NCI-H226 (cell line): ENCODE data around the gene CCNO.

Source experiments
- DNase-seq: peaks from one replicate; pipeline ENCODE4 v3.0.0-alpha.2; 2015

CCNO gene, protein sequence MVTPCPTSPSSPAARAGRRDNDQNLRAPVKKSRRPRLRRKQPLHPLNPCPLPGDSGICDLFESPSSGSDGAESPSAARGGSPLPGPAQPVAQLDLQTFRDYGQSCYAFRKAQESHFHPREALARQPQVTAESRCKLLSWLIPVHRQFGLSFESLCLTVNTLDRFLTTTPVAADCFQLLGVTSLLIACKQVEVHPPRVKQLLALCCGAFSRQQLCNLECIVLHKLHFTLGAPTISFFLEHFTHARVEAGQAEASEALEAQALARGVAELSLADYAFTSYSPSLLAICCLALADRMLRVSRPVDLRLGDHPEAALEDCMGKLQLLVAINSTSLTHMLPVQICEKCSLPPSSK

DNA sequence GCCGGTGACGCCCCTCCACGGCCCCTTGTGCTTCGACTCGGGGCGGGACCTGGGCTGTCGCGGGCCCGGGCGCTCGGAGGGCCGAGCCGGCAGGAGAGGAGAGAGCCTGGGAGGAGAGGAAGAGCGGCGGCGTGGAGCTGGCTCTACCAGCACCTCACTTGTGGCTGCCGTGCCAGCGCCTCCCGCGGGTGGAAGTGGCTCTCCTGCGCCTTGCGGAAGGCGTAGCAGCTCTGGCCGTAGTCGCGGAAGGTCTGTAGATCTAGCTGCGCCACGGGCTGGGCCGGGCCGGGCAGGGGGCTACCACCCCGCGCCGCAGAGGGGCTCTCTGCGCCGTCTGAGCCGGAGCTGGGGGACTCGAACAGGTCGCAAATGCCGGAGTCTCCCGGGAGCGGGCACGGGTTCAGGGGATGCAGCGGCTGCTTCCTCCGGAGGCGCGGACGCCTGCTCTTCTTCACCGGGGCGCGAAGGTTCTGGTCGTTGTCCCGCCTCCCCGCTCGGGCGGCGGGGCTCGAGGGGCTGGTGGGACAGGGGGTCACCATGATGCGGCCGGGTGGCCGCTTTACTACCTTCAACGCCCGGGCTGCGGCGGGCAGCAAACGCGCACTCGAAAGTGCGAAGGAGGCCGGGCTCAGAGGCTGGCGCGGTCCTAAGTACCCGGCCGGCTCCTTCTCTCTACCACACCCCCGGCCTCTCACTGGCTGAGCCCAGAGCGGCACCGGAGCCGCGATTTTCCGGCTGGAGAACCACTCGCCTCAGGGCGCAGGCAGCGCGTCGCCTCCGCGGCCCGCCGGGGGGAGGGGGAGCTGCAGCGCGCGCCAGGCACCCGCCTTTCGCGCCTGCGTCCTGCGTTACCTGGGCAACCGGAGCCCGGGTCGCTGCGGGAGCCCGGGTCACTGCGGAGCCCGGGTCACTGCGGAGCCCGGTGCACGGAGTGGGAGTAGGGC is at the start of gene CCNO:
Gene CCNO, minus strand, starts transcription at position 624 of the 944 bp plus-strand sequence. Its CDS starts 85 bp downstream, at position 539.
- peak; percentile 87 for DNase-seq

DNA sequence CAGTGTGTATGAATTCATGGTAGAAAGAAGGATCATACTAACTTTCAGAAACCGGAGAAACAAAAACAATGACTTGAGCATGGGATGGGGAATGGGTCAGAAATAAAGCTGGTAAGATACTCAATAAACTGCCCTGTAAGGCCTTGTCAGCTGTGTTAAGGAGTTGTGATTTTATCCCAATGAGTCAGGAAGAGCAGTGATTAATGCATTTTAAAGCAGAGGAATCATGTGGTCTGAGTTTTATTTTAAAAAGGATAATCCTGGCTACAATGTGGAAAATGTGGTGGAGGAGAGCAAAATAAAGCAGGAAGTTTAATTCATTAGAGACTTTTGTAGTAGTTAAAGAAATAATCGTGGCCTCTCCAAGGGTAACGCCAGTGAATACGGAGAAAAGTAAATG is 45.4 kb upstream of the CCNO start:
- no peak for DNase-seq

DNA sequence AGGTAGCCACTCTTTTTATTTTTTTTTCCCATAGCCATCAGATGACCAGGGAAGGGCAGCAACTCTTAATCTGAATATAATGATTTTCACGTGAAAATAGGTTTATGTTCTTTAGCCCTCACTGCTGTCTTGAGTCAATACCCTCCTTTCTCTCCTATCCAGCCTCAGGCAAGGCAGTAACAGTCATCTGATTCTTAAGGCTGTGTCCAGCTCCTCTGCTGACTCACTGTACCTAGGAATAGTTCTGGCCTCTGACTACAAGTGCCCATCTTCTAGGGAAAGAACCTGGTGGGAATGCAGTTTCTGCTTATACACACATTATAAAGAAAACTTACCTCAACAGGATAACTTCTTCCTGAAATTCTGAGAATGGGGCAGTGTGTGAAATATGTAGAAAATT is 43.4 kb upstream of the CCNO start:
- peak; percentile 28 for DNase-seq

DNA sequence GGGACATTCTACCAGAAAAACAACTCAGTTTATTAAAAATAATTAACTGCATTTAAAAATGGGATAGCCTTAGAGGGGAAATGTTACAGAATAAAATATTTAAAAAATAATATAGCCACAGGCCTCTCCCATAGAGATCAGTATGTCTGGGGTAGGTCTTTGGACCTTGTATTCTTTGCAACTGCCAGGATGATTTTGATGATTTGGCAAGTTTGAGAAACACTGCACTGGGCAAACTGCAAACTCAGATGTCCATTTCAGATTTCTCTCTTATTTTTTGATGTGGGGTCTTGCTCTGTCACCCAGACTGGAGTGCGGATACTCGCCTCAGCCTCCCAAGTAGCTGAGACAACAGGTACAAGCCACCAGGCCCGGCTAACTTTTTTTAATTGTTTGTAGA is 24.9 kb upstream of the CCNO start:
- DNase-seq: no peak

DNA sequence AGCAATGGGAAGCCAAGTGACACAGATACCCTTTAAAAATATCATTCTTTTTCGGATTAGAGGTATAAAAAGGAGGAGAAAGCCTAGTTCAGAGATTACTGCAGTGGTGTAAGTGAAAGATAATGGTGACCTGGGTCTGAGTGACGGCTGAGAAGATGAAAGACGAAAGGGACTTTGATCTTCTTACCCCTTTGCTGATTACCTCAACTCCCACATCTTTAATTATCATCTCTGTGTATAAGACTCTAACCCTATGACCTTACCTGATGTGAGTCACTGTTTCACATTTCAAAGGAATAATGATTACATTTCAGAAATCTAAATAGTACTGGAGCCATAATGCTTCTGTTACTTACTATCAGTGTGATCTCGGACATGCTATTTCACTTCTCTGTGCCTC is 21.4 kb upstream of the CCNO start:
- no peak for DNase-seq

DNA sequence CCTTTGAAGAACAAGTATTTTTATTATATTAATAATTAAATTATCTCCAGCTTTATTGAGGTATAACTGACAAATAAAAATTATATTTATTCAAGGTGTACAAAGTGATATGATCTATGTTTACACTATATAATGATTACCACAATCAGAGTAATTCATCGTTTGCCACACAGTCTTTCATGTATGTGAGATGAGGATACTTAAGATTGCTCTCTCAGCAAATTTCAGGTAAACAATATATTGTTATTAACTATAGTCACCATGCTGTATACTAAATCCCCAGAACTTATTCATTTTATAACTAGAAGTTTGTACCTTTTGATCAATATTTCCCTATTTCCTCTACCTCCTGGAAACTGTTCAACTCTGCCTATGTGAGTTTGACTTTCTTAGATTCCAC is 16.7 kb upstream of the CCNO start:
- no peak for DNase-seq

DNA sequence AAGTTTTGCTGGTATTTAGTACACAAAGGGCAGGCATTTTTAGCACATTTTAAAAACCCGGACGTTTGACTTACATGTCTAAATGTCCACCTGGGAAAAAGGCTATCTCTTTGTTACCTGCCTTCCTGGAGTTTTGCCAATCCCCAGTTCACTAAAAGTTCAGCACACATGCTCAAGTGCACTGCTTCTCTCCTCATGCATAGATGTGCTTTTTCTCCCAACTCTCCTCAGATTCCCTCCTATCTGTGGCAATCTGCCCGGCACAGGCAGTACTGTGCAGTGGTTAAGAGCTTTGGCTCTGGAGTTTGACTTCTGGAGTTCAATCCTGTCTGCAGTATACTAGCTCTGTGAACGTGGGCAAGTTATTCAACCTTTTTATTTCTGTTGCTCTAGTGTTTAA is 8.3 kb upstream of the CCNO start:
- no peak for DNase-seq

DNA sequence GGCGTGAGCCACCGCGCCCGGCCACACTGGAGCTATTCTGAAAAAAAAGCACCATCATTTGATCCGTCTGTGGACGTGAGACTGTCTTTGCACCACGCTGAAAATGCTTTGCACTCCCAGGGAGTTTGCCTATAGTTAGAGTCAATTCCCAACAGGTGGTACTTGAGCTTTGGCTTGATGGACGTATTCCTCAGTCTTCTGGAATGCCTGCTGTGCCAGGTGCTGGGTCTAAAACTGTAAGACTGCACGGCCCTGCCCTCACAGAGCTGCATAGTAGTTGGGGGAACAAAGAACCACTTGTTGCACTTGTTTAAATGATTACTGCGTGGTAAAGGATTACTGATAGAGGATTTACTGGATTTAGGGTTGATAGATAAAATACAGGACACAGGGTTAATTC is 3.4 kb upstream of the CCNO start:
- DNase-seq: no peak

DNA sequence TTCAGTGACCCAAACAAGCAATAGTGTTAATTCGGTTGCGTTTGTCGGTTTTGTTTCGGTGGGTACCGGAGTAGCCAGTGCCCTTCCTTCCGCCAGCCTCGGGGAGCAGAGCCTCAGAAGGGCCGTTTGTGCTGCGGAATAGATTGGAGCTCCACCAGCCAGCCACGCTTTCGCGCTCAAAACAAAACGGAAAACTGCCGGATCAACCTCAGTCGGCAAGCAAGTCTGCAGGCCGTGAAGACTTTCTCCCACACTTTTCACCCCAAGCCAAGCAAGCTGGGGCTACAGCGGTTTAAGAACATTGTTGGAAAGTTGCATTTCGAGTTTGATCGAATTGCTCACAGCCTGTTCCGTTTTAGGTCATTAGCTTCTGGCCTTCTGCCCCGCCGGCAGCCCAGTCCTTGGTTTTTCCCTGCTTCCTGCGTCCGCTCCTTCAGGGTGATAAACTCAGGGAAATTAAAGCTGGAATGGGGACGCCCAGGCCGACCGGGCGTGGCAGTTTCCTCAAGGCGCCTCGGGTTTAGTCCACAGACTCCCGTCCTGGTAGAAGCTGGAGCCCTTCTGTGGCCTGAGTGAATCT is 803 bp upstream of the CCNO start:
- peak; percentile 23 for DNase-seq

DNA sequence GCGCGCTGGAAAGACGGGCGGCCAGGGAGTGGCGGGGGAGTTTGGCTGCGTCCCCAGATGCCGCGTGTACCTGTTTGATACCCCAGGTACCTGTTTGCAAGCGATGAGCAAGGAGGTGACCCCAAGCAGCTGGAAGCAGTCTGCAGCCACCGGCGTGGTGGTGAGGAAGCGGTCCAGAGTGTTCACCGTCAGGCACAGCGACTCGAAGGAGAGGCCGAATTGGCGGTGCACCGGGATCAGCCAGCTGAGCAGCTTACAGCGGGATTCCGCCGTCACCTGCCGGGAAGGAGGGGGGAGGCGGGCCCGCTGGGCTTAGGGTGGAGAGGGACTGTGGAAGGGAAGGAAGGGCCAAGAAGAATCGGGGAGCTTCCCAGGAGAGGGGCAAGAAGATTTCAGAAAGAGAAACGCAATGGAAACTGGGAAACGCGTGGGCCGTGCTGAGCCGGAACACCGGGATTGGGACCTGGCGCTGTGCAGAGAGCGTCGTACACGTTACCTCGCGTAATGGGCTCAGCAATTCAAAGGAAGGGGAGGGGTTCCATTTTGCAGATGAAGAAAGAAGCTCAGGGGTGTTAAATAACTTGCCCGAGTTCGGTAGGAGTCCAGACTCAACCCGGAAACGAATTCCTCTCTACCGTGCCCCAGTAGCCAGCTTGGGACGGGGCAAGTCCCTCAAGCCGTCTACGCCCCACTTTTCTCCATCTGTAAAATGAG is 980 bp downstream of the CCNO start:
- peak; percentile 54 for DNase-seq

DNA sequence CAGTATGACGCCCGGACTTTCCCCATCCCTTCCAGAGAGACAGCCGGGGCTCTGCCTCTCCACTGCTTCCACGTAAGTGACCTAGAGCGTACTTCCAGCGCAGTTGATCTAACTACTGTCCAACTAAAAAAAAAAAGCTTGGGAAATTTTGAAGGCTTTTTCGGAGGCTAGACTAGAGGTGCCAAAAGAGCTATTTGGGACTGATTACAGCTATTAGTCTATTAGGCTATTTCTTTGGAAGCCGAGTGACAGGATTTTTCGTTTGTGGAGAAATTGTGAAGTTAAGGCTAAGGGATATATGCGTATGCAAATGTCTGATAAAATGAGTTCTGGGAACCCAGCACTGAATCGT is 1.5 kb downstream of the CCNO start:
- no peak for DNase-seq

DNA sequence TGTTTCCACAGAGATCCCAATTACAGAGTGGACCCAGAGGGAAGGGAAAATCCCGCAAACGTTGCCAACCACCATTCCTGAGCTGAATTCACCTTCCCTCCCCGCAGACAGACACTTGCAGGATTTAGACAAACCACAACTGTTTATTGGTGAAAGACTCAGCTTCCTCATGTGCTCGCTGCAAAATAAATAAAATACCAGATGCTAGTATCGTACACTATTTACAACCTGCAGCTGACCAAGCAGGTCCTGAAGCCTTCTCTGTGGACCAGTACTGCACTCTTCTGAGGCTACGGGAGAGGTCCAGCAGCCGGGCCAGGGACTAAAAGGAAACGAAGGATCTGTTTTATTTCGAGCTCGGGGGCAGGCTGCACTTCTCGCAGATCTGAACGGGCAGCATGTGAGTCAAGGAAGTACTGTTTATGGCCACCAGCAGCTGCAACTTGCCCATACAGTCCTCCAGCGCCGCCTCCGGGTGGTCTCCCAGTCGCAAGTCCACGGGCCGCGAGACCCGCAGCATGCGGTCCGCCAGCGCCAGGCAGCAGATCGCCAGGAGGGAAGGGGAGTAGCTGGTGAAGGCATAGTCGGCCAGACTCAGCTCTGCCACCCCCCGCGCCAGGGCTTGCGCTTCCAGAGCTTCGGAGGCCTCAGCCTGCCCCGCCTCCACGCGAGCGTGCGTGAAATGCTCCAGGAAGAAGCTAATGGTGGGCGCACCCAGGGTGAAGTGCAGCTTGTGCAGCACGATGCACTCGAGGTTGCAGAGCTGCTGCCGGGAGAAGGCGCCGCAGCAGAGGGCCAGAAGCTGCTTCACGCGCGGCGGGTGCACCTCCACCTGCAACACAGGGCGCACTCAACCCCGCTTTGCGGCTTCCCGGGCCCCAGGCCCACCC is 2.1 kb downstream of the CCNO start:
- no peak for DNase-seq

DNA sequence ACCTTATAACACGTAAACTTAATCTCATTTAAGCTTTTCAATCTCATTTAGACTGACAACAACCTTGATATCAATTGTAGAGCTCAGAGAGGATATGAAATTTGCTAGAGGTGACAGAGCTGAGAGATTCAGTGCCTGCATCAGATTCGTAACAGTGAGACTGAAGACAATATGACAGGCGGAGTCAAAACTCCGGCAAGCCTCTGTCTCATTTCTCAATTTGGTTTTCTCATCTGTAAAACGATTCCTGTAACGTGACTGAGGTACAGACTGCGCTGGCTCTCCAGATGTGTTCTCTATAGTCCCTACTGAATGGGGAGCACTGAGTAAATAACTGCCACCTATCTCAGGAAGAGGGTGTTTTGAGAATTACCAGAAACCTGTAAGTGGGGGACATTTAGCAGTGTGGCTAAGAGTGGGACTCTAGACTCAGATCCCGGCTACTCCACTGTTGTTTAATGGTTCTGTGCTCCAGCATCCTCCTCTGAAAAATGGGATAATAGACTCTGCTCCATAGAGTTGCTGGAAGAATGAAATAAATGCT is 3.2 kb downstream of the CCNO start:
- DNase-seq: no peak

DNA sequence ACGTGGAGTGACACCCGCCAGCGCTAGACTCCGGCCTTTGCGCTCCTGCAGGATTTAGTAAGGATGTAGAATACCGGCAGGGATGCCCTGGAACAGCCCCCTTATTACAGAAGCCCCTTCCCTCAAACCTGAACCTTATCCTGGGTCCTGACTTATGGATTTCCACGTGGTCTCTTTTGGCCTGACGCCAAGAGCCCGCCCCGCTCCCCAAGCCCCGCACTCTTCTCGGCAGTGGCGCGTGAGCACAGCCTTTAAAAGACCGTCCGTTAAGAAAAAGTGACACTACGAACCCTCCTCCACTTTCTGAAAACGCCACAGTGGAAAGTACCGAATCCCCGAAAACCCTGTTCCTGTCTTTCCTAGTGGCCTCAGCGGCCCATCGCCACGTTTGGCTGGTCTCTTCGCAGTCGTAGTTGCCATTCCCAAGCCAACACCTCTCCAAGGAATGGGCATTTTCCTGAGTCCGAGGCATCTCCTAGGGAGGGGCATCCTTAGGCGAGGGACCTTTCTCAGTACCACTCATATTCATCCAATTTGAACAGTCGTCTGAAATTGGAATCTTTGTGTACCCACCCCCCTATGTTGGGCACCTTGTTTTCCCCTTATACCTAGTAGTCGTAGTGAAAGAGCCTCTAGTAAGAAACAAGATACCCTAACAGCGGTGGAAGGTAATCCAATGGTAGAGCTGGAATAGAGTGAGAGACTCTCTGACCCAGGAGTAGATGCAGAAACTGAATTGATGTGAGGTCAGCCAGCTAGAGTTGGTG is 5.6 kb downstream of the CCNO start:
- no peak for DNase-seq

DNA sequence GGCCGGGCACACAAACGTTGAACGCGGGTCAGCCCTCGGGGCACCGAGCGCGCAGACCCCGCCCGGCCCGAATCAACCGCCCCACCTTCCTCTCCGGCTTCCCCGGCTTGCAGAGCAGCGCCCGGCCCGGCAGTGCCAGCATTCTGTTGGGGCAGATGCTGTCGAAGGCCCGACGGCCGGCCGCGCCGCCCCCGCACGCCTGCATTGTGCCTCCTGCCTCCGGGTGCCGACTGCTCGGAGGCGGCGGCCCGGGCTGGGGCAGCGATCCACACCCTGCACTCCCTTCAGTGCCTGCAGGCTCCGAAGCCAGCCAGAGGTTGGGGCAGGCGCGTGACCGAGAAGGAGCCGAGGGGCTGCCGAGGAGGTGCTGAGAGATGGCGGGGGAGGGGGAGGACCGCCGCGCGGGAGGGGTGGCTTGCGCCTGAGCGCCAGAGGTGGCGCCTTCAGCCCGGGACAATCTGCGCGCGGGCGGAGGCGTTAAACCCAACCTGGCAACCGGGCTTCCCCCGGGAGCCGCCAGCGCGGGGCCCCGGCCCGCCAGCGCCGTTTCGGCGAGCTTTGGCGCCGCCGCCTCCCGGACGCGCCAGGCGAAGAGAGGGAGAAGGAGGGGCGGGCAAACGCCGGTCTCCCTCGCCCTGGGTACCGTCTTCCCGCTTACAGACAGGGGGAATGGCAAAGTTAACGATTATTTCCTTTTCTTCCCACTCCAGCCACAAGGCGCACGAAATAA is 6.3 kb downstream of the CCNO start, which contains the start of gene MCIDAS:
Gene MCIDAS, minus strand, starts transcription at position 382 of the 730 bp plus-strand sequence. Its CDS starts 177 bp downstream, at position 205.
- peak; percentile 43 for DNase-seq

DNA sequence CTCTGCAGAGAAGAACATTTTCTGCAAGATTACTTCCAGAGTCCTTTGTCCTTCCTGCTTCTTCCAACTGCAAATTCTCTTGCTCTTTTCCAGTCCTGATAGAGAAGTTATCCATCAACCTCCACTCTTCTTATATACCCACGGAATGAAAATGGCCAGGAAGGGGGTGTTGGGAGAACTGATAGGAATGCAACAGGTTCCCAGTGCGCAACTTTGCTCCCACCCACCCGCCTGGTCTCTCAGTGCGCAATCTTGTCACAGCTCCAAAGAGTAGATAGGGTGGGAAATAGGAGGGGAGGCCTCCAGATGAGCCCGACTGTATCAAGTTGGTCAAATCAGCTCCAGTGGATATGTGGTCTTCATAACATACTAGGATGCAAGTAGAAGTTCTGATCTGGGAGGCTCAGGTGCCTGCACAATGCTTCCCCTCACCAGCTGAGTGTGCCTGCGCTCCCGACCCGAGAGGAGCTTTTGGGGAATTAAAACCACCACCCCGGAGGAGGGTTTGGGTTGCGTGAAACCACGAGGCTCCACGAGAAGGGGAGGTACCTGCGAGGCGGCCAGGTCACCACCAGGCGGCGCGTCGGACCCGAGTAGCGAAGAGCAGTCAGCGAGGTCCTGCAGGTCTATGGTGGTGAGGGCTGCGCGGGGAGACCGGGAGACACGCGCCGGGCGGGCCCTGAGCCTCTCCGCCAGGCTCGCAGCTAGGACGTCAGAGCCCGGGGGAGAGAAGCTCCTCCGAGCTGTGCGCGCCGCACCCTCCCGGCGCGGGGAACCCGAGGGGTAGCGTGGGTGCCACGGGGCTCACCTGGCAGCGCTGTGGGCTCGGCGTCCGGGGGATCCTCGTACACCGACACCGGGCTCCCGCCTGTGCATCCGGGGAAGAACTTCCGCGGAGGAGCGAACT is 7.1 kb downstream of the CCNO start:
- peak; percentile 74 for DNase-seq

DNA sequence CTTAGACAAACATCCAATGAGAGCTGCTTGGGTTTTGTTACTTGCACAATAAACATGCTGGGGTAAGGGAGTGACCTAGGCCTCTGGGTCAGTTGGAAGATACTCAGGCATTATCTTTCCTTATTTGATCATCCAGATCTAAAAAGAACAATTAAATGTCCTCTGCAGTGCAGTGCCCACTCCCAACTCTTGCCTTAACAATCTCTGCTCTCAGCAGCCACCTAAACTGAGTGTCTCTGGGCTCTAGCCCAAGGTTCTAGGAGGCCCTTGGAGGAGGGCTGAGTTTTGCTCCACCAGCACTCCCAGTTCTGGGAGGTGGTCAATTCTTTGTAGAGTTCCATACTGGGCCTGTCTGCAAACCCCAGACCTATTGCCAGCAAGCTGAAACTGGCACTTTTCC is 8.1 kb downstream of the CCNO start:
- DNase-seq: no peak

DNA sequence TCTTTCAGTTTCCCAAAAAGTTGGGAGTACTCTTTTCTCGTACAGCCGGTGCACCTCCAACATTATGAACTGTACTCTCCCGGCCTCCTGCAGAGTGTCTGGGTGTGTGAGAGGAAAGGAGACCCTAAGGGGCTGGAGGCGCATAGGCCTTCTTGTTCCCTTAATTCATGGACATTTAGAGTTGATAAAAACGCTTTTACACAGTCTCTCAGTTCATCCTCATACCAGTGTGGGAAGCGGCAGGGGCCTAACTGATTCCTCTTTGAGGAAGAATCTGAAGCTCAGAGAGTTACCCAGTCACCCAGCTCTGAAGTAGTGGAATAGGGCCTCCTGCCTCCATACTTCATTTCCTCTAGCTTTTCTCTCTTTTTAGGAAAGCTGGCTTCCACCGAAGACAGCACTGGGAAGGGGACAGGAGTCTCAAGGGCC is 9.6 kb downstream of the CCNO start:
- DNase-seq: no peak
